ENCODE results near the gene INSIG1. TPM values are rescaled to one million over a fixed set of nuclear protein-coding genes. Genes with fewer than 3 reads are reported as not detected.

Gene INSIG1
- total RNA-seq, 1 donor from 2014 or later = 38.2 TPM

- Mint-ChIP-seq H3K27me3 (peaks cover 90% of the 10 kb centered on the region), H3K4me3 (no peak overlapping the region), H3K36me3 (no peaks in the 10 kb centered on the region), H3K27ac (no peak overlapping the region), H3K9me3 (no peaks in the 10 kb centered on the region), H3K4me1 (ENCODE audit: unreplicated experiment) (no peaks in the 10 kb centered on the region)
- no peak for TF ChIP-seq CTCF (conservative IDR thresholded peaks at IDR 0.05)
- no peak for DNase-seq (ENCODE audit: extremely low spot score, unreplicated experiment)
Measured at GRCh38 chr7:155358948-155359712, 61.5 kb downstream of the INSIG1 start.

Other genes with a start within 250 kb of the INSIG1 start
- not detected in 2 replicates for gene HTR5A, start 227.6 kb upstream of the INSIG1 start, total RNA-seq (ENCODE audit: low replicate concordance)
- 0.07 and 0.94 TPM in 2 replicates for gene EN2, start 160.3 kb downstream of the INSIG1 start, total RNA-seq (ENCODE audit: low replicate concordance)
- gene CNPY1, start 248.7 kb downstream of the INSIG1 start, total RNA-seq (ENCODE audit: low replicate concordance) = not detected in 2 replicates

Data from type B pancreatic cell (in vitro differentiated cells).